Left lung (tissue), 10 donors: ENCODE results near the gene CAMK1. TPM values are rescaled to one million over a fixed set of nuclear protein-coding genes. Genes with fewer than 3 reads are reported as not detected.

Experiments
- ATAC-seq: fragments of 200-7000 bp; cut with Tn5 transposase; one replicate; pipeline ENCODE4 v1.9.1; 2020; ENCODE audit warnings: moderate library complexity
- DNase-seq, 4 donors: peaks; one replicate each; pipeline ENCODE4 v3.0.0-alpha.2; 2013 to 2020
- H3K27ac ChIP-seq, 2 donors: fragments of 200-600 bp; sonication (generic) in 1 of 2; one replicate each; pipeline versions ENCODE4 v1.5.0 to v1.8.0; 2020 to 2021
- H3K27me3 ChIP-seq, 2 donors: fragments of 200-600 bp; sonication (generic) in 1 of 2; one replicate each; pipeline versions ENCODE4 v1.5.0 to v1.8.0; 2020 to 2021
- H3K36me3 ChIP-seq, 2 donors: fragments of 200-600 bp; sonication (generic) in 1 of 2; one replicate each; pipeline versions ENCODE4 v1.5.0 to v1.8.0; 2020 to 2021
- H3K4me1 ChIP-seq, 2 donors: fragments of 200-600 bp; one replicate each; pipeline ENCODE4 v1.8.0; 2021
- H3K4me3 ChIP-seq, 2 donors: fragments of 200-600 bp; sonication (generic) in 1 of 2; one replicate each; pipeline versions ENCODE4 v1.5.0 to v1.8.0; 2020 to 2021; ENCODE audit warnings: mild to moderate bottlenecking in 1 of 2
- H3K9me3 ChIP-seq, 2 donors: fragments of 200-600 bp; sonication (generic) in 1 of 2; one replicate each; pipeline versions ENCODE4 v1.5.0 to v1.8.0; 2020 to 2021
- intact Hi-C, 2 donors: fragments of 100-400 bp; cut with DNase I; formaldehyde crosslinking; loops; one replicate each; pipeline versions ENCODE4 v1.11.2 to v1.14.2; 2022
- polyA plus RNA-seq, 6 donors: library from polyadenylated mRNA; unstranded; fragments of 120-200 nt; gene quantifications; one replicate each; pipeline ENCODE4 v1.2.1, GENCODE V29; 2013; ENCODE audit not compliant: insufficient read length in 6 of 6
- total RNA-seq, 2 donors: library from RNA; stranded (reverse); fragmentation: NEBNext Ultra II Directional; extraction: Animal tissue kit (Norgen Biotek cat#: 25700); gene quantifications; one replicate each; pipeline ENCODE4 v1.2.1, GENCODE V29; 2021
- TF ChIP-seq, protein P1 (sequence below), 2 donors: fragments of 200-600 bp; sonication (generic) in 1 of 2; IDR thresholded peaks; one replicate each; pipeline versions ENCODE4 v1.5.0 to v1.8.0; 2021; ENCODE audit warnings: antibody characterized with exemption in 2 of 2
- donor health status: DM: no; HTN: yes; CAD: no.
- donor health status: DM: no; HTN: no; CAD: no.

The CAMK1 gene
- total and polyA plus RNA-seq, 8 donors: 18.4 to 37.5 (median 23.6) TPM

DNA sequence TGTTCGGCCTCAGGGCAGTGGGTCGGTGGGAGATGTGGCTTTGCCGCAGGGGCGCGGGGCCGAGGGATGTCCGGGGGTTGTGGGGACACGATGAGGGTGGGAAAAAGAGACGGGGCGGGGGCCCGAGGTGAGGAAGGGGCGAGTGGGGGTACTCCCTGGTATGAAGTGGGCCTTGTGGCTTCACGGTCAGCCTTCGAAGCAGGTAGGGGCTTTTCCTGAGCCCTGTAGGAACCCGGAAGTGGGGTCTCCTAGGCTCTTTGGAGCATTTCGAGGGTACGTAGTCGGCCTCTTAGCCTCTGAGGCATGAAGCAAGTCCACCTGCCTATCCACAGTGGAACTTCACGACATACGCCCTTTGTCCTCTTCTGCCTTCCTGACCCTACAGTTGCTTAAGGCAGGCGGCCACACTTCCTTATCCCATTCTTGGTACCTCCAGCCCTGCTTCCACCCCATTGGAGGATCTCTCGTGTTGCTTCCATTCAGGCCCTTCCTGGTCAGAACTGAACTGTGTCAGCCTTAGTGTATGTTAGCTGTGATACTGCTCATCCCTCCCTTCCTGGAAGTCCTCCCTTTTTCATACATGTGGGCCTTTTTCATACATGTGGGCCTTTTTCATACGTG is 23.5 kb upstream of the CAMK1 start:
- ATAC-seq (peak; percentile 20), DNase-seq (peak in 1 of 4 donors; percentile 58)
- H3K4me3 ChIP-seq: peak overlapping the region; percentile 85 to 99
- H3K36me3 ChIP-seq: peaks cover 0 to 60% of the 10 kb centered on the region in 2 donors
- H3K9me3 ChIP-seq: no peaks in the 10 kb centered on the region
- H3K27me3 ChIP-seq: no peaks in the 10 kb centered on the region
- H3K4me1 ChIP-seq: peaks cover 17 to 51% of the 10 kb centered on the region in 2 donors
- intact Hi-C loops: no loop called here
- TF ChIP-seq, protein P1, sequence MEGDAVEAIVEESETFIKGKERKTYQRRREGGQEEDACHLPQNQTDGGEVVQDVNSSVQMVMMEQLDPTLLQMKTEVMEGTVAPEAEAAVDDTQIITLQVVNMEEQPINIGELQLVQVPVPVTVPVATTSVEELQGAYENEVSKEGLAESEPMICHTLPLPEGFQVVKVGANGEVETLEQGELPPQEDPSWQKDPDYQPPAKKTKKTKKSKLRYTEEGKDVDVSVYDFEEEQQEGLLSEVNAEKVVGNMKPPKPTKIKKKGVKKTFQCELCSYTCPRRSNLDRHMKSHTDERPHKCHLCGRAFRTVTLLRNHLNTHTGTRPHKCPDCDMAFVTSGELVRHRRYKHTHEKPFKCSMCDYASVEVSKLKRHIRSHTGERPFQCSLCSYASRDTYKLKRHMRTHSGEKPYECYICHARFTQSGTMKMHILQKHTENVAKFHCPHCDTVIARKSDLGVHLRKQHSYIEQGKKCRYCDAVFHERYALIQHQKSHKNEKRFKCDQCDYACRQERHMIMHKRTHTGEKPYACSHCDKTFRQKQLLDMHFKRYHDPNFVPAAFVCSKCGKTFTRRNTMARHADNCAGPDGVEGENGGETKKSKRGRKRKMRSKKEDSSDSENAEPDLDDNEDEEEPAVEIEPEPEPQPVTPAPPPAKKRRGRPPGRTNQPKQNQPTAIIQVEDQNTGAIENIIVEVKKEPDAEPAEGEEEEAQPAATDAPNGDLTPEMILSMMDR (IDR thresholded peaks at IDR 0.05): peak in 1 of 2 donors; percentile 16
- peak overlapping the region; percentile 89 to 98 for H3K27ac ChIP-seq

DNA sequence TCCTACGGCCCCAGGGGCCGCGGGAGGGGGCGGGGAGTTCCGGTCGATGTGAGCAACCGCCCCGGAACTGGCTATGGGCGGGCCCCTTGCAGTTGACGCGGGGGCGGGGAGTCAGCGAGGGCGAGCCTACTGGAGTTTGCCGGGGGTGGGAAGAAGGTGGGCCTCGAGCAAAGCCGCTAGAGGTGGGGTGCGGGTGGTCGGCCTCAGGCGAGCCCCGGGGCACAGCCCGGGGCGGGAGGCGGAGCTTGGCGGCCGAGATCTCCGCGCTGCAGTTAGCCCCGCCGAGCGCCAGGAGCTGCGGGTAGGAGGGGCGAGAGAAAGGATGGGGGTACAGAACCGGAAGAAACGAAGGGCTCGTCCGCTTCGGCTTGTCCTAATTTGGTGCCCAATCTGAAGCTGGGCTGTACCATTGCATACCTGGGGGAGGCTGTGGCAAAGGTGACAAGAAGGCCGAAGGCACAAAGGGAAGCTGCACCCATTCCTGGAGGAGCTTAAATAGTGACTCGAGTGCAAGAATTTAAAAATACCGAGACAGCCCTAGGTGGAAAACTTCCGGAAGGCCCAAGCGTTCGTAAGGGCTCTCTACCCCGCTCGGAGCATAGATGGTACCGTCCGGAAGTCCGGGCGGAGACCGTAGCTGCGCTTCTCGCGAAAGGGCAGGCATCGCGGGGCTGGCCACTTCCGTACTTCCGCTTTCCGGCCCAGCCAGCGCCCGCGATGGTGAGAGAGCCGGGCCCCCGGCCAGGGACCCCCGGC is 22.8 kb upstream of the CAMK1 start, which contains the start of the genes ARPC4 and TADA3:
TSS of gene ARPC4 (plus strand) at position 678 of the 756 bp plus-strand sequence. CDS start at position 718, 40 bp downstream.
TSS of gene TADA3 (minus strand) at position 69 of the 756 bp plus-strand sequence. CDS start 1,007 bp downstream, outside the sequence.
- Histone ChIP-seq H3K4me1 (peaks cover 17 to 51% of the 10 kb centered on the region in 2 donors), H3K36me3 (peaks cover 0 to 60% of the 10 kb centered on the region in 2 donors), H3K27me3 (no peaks in the 10 kb centered on the region), H3K27ac (peak within 1 kb of the TSS; percentile 89 to 98), H3K4me3 (peak within 1 kb of the TSS; percentile 85 to 99), H3K9me3 (no peaks in the 10 kb centered on the region)
- TF ChIP-seq, protein P1 (IDR thresholded peaks at IDR 0.05): no peak
- DNase-seq (peak; percentile 95 to 98 (median 96)), ATAC-seq (peak; percentile 96)
- intact Hi-C loops: no loop called here

DNA sequence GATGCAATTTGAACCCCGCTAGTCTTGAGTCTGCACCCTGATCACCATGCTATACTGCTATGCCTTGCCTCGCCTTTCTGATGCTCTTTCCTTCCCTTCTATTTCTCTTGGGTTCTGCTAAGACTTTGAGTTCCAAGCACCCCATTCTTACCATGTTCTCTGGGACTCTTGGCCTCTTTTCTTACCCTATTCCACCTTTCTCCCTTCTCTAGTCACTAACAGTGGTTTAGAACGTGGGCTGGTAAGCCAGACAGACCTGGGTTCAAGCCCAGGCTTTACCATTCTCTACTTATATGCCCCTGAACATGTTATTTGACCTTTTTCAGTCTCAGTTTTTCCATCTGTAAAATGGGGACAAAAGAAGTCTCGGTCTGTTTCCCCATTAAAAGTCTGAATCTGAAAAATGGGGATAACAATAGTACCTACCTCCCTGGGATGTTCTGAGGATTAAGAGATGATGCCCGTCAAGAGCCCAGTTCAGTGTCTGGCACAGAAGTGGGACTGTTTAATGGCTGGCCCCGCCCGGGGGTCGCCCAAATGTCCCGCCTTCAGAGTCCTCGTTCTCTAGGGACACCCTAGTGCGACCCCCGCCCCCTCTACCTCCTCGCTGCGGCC is 22.1 kb upstream of the CAMK1 start:
- ATAC-seq (no peak), DNase-seq (no peak)
- H3K27me3 ChIP-seq: no peaks in the 10 kb centered on the region
- peaks cover 17 to 51% of the 10 kb centered on the region in 2 donors for H3K4me1 ChIP-seq
- no peaks in the 10 kb centered on the region for H3K9me3 ChIP-seq
- H3K36me3 ChIP-seq: peaks cover 0 to 62% of the 10 kb centered on the region in 2 donors
- TF ChIP-seq, protein P1 (IDR thresholded peaks at IDR 0.05): no peak
- H3K4me3 ChIP-seq: peak overlapping the region; percentile 85 to 99
- intact Hi-C loops: no loop called here
- H3K27ac ChIP-seq: peak overlapping the region; percentile 89 to 98

DNA sequence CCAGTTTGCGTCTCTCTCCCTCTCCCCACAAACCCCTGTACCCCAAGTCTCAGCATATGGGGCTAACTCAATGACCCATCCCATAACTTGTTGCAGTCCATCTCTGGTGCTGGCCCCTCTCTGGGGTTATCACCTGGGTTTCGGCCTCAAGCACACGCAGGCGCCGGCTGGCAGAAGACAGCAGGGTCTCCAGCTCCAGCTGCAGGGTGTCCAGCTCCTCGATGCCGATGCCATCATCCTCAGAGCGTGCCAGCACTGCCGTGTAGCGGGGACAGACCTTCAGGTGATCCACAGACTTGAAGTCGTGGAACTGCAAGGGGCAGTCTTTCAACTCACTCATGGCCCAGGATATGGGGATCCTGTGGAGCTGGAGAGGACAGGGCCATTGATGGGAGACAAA is 21.4 kb upstream of the CAMK1 start:
- no peaks in the 10 kb centered on the region for H3K9me3 ChIP-seq
- H3K4me3 ChIP-seq: peak overlapping the region in 1 of 2 donors; percentile 99
- TF ChIP-seq, protein P1 (IDR thresholded peaks at IDR 0.05): no peak
- no peaks in the 10 kb centered on the region for H3K27me3 ChIP-seq
- DNase-seq (no peak), ATAC-seq (no peak)
- intact Hi-C loops: no loop called here
- peak overlapping the region in 1 of 2 donors; percentile 98 for H3K27ac ChIP-seq
- peaks cover 17 to 46% of the 10 kb centered on the region in 2 donors for H3K4me1 ChIP-seq
- H3K36me3 ChIP-seq: peaks cover 0 to 62% of the 10 kb centered on the region in 2 donors
